ENCODE results near the gene TYROBP.

The TYROBP gene

DNA sequence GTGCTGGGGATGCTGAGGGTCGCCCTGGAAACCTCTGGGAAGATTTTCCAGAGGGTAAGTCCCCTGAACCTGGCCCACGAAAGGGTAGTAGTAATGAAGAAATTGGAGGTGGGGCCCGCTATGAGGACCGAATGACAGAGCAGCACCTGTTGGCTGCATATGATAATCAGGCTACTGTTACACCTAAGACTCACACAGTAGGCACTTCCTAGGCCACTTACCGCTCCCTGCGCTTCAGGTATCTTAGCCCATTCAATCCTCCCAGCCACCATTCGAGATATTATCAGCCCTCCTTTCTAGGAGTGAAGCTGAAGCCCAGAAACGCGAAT is 23.7 kb upstream of the TYROBP start:
- Histone ChIP-seq H3K4me3 (IDR thresholded peaks at IDR 0.05; ENCODE audit: insufficient read depth, low read depth, low read length) (no peak overlapping the region), H4K20me1 (ENCODE audit: insufficient read depth) (no peaks in the 10 kb centered on the region), H3K4me2 (peak overlapping the region; percentile 21; the same call in 1 of the 2 replicates), H3K27ac (no peak overlapping the region), H3K36me3 (ENCODE audit: insufficient read depth) (no peaks in the 10 kb centered on the region), H2AFZ (ENCODE audit: low read depth) (peak overlapping the region; percentile 71; the same call in 1 of the 2 replicates), H3K4me1 (ENCODE audit: low read depth, poor library complexity, severe bottlenecking) (peaks cover 17% of the 10 kb centered on the region), H3K27me3 (ENCODE audit: insufficient read depth, low read depth) (peaks cover 7% of the 10 kb centered on the region; the same call in 1 of the 2 replicates), H3K79me2 (ENCODE audit: insufficient read depth, low read depth) (no peaks in the 10 kb centered on the region), H3K9ac (no peak overlapping the region)
- peak; percentile 35; the same call in 1 of the 2 replicates for TF ChIP-seq CTCF (conservative IDR thresholded peaks at IDR 0.05; ENCODE audit: low read depth, low read length)

DNA sequence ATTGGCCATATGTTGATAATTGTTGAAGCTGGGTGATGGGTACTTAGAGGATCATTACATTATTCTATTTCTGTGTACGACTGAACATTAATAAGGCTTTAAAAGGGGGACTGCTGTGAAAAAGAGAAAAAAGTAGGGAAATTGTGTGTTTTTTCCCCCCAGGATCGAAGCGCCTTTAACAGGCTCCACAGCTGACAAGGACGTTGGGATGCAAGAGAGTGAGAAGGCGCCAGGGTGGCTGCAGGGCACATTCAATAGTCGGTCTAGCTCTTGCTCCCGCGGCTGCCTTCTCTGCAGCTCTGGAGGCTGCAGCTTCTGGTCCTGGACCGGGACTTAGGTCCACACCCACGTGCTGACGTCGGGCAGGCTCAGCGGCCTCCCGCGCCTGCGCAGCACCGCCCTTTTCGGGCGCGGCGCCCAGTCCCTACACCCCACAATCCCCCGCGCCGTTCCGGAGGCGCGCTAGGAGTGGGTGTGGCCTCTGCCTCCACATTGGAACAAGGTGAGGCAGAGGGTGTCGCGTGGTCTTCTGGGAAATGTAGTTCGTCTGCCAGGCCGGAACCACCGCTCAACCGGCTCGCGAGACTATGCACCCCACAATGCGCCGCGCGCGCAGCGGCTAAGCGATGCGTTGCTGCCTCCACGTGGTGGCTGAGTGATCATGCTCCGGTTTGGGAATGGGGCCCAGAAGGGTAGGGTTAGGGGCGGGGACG is 23.2 kb upstream of the TYROBP start:
- Histone ChIP-seq H2AFZ (ENCODE audit: low read depth) (peak overlapping the region; percentile 83), H3K4me3 (IDR thresholded peaks at IDR 0.05; ENCODE audit: insufficient read depth, low read depth, low read length) (no peak overlapping the region), H3K9ac (no peak overlapping the region), H3K27ac (no peak overlapping the region), H4K20me1 (ENCODE audit: insufficient read depth) (no peaks in the 10 kb centered on the region), H3K4me1 (ENCODE audit: low read depth, poor library complexity, severe bottlenecking) (peaks cover 15% of the 10 kb centered on the region), H3K4me2 (peak overlapping the region; percentile 75), H3K36me3 (ENCODE audit: insufficient read depth) (no peaks in the 10 kb centered on the region), H3K27me3 (ENCODE audit: insufficient read depth, low read depth) (peaks cover 12% of the 10 kb centered on the region; the same call in 1 of the 2 replicates), H3K79me2 (ENCODE audit: insufficient read depth, low read depth) (no peaks in the 10 kb centered on the region)
- peak; percentile 84 for TF ChIP-seq CTCF (conservative IDR thresholded peaks at IDR 0.05; ENCODE audit: low read depth, low read length)

GRCh38 chr19:35929876-35930275 is 21.8 kb upstream of the TYROBP start:
- no peak for TF ChIP-seq CTCF (conservative IDR thresholded peaks at IDR 0.05; ENCODE audit: low read depth, low read length)
- Histone ChIP-seq H4K20me1 (ENCODE audit: insufficient read depth) (no peaks in the 10 kb centered on the region), H2AFZ (ENCODE audit: low read depth) (no peak overlapping the region), H3K4me3 (IDR thresholded peaks at IDR 0.05; ENCODE audit: insufficient read depth, low read depth, low read length) (no peak overlapping the region), H3K4me2 (no peak overlapping the region), H3K27me3 (ENCODE audit: insufficient read depth, low read depth) (peaks cover 27% of the 10 kb centered on the region; the same call in 1 of the 2 replicates), H3K36me3 (ENCODE audit: insufficient read depth) (no peaks in the 10 kb centered on the region), H3K9ac (no peak overlapping the region), H3K79me2 (ENCODE audit: insufficient read depth, low read depth) (no peaks in the 10 kb centered on the region), H3K27ac (no peak overlapping the region), H3K4me1 (ENCODE audit: low read depth, poor library complexity, severe bottlenecking) (peaks cover 12% of the 10 kb centered on the region)

GRCh38 chr19:35928507-35928906 is 20.4 kb upstream of the TYROBP start:
- Histone ChIP-seq H3K9ac (no peak overlapping the region), H3K36me3 (ENCODE audit: insufficient read depth) (no peaks in the 10 kb centered on the region), H3K4me2 (no peak overlapping the region), H4K20me1 (ENCODE audit: insufficient read depth) (no peaks in the 10 kb centered on the region), H3K27me3 (ENCODE audit: insufficient read depth, low read depth) (peaks cover 38% of the 10 kb centered on the region; the same call in 1 of the 2 replicates), H2AFZ (ENCODE audit: low read depth) (no peak overlapping the region), H3K79me2 (ENCODE audit: insufficient read depth, low read depth) (no peaks in the 10 kb centered on the region), H3K4me1 (ENCODE audit: low read depth, poor library complexity, severe bottlenecking) (peaks cover 12% of the 10 kb centered on the region), H3K4me3 (IDR thresholded peaks at IDR 0.05; ENCODE audit: insufficient read depth, low read depth, low read length) (no peak overlapping the region), H3K27ac (no peak overlapping the region)
- no peak for TF ChIP-seq CTCF (conservative IDR thresholded peaks at IDR 0.05; ENCODE audit: low read depth, low read length)
